ENCODE measurements around the gene KRTAP13-4. TPM values are rescaled to one million over a fixed set of nuclear protein-coding genes. Genes with fewer than 3 reads are reported as not detected.

KRTAP13-4 gene, protein sequence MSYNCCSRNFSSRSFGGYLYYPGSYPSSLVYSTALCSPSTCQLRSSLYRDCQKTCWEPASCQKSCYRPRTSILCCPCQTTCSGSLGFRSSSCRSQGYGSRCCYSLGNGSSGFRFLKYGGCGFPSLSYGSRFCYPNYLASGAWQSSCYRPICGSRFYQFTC
- polyA plus RNA-seq (ENCODE audit: insufficient read length in 3 of 3) = not detected

GRCh38 chr21:30430170-30430655 is at the start of gene KRTAP13-4:
Gene KRTAP13-4 (plus strand): TSS chr21:30430220. CDS start chr21:30430276, 56 bp downstream.
- no peak for DNase-seq (ENCODE audit: low read depth in 3 of 3, low spot score in 2 of 3)

GRCh38 chr21:30382201-30382600 is 47.8 kb upstream of the KRTAP13-4 start:
- no peak for DNase-seq (ENCODE audit: low read depth in 3 of 3, low spot score in 2 of 3)

- DNase-seq (ENCODE audit: low read depth in 3 of 3, low spot score in 2 of 3) = no peak
These were observed 38.5 kb upstream of the KRTAP13-4 start for GRCh38 chr21:30391492-30392025.

DNA sequence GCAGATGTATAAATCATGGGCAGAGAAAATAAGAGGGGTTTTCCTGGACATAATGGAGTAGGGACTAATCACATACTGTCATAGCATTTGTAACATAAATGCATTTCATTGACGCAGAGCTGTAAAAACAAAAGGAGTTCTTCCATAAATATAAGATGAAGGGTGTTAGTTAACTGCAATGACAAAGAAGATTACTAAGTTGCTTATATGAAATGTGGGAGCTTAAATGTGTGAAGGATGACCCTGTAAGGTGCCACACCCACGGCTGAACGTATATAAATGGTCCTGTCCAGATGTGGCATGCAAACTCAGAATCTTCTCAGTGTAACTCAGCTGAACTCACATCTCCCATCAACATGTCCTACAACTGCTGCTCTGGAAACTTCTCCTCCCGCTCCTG is 34.3 kb upstream of the KRTAP13-4 start, which contains the start of gene KRTAP13-1:
TSS of gene KRTAP13-1 (plus strand) at position 301 of the 400 bp plus-strand sequence. CDS start at position 357, 56 bp downstream.
- no peak for DNase-seq (ENCODE audit: low read depth in 3 of 3, low spot score in 2 of 3)

DNA sequence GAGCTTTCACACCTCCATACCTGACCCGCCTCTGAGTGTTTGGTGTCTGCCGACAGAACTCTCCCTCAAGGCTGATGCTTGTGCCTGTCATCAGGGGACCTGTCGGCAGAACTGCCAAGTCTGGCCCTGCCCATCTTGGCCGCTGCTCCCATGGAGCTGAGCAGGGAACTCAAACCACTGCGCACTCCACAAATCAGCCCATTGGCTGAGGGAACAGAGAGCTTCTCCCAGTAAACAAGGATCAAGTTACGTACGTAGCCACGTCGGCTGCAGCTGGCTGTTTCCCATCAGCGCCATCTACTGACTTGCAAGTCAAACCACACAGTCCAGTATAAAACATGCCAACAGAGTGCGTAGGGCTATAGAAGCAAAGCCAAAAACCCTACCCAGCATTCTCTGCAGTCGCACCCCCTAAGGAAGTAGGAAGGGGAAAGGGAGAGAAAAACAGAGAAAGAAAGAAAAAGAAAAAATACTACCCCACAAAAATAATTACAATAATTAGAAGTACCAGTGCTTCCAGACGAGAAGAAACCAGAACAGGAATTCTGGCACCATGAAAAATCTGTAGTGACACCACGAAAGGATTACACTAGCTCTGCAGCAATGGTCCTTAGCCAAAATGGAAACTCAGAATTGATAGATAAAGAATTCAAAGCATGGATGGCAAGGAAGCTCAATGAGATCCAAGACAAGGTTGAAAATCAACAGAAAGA is 21.1 kb upstream of the KRTAP13-4 start:
- DNase-seq (ENCODE audit: low read depth in 3 of 3, low spot score in 2 of 3) = peak in 1 of 3 donors; percentile 4

DNA sequence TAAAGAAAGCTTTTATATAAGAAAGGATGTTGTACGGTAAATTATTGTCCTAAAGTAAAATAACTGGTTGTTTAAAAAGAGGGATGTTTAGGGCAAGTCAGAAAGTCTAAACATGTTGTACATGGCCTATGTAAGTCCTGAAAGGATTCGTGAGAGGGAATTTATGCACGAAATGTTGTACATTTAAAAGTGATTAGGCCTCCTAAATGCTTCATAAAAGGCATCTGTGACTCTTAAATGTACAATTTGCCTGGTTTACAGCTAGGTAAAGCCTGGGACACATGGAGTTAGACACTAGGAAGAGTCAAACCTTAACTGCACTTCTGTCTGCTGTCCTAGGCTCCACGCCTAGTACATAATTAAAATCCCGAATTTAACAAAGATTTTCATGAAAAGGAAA is 14.0 kb upstream of the KRTAP13-4 start:
- DNase-seq (ENCODE audit: low read depth in 3 of 3, low spot score in 2 of 3) = no peak

GRCh38 chr21:30425826-30426225 is 4.2 kb upstream of the KRTAP13-4 start, which contains the start of gene KRTAP13-3:
Gene KRTAP13-3 (minus strand): TSS chr21:30425926. CDS start chr21:30425912, 14 bp downstream.
- DNase-seq (ENCODE audit: low read depth in 3 of 3, low spot score in 2 of 3) = no peak

DNA sequence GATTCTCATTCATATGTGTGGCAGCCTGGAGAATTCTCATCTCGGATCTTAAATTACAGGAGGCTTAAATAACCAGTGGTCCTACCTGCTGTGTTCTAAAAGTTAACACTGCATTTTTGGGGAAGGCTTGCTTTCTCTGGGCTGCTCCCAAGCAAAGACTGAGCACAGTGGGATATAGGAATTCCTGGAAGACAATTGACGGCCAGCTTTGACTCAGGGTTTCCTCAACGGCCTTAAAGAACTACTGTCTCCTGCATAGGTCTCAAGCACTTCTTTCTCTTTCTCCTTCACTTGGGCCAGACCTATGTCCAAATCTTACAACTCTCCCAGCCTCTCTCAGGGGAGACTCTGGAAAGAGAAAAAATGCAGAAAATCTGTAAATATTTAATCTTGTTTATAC is 3.3 kb upstream of the KRTAP13-4 start:
- no peak for DNase-seq (ENCODE audit: low read depth in 3 of 3, low spot score in 2 of 3)

DNA sequence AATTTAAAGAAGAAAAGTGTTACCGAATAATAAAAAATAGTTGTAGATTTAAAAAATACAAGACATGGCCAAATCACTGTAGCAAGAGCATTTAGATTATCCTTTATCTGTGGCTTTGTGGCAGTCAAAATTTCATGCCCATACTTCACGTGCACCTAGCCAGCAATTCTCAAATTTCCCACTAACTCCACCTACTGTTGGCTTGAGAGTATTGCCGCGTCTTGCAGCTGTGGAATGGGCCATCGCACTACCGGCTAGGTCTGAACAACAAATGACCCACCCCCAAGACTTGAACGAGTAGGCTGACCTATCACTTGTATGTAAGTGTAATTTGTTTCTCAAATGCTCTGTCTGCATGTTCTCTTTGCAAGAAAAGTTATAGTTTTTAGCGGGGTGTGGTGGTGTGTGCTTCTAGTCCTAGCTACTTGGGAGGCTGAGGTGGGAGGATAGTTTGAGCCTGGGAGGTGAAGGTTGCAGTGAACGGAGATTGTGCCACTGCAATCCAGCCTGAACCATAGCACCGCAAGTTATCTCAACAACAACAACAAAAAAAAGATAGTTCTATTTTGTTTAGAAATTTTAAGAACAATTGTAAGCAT is 4.1 kb downstream of the KRTAP13-4 start:
- no peak for DNase-seq (ENCODE audit: low read depth in 3 of 3, low spot score in 2 of 3)

GRCh38 chr21:30437010-30437565 is 7.1 kb downstream of the KRTAP13-4 start:
- no peak for DNase-seq (ENCODE audit: low read depth in 3 of 3, low spot score in 2 of 3)

DNA sequence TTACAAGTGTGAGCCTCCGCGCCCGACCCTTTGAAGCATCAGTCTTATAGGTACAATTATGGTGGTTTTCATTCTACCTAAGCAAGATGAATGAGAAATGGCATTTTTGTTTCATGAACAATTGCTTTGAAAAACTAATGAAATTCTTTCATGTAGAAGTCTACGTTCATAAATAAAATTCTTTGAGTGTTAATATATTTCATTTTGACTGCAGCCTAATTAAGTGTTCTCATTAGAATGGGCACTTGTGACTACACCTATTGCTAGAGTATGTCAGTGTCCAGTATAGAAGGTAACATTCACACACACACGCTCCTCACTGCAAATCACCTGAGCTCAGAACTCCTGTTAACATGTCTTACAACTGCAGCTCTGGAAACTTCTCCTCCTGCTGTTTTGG is 10.0 kb downstream of the KRTAP13-4 start, which contains the start of gene KRTAP15-1:
TSS of gene KRTAP15-1 (plus strand) at position 301 of the 400 bp plus-strand sequence. CDS start at position 354, 53 bp downstream.
- no peak for DNase-seq (ENCODE audit: low read depth in 3 of 3, low spot score in 2 of 3)

DNA sequence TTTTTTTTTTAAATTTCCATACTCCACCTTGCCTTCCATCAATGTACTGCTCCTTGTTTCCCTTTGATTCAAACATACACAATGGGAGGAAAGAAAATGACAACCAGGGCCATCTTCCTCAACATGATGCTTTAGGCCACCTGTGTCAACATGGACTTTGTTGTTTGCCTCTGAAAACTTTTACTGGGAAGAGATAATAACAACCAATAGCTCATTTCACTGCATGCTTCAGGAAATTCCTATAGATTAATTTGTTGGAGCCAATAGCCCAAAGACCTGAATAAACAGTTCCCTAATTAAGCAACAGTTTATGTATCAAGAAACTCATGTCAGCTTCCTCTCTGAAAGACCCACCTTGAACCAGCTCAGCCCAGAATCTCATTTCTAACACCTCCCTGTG is 13.2 kb downstream of the KRTAP13-4 start:
- DNase-seq (ENCODE audit: low read depth in 3 of 3, low spot score in 2 of 3) = no peak

- DNase-seq (ENCODE audit: low read depth in 3 of 3, low spot score in 2 of 3) = no peak
These were observed 14.2 kb downstream of the KRTAP13-4 start for GRCh38 chr21:30444204-30444603.

- DNase-seq (ENCODE audit: low read depth in 3 of 3, low spot score in 2 of 3) = no peak
These were observed 17.0 kb downstream of the KRTAP13-4 start for GRCh38 chr21:30447056-30447455.

DNA sequence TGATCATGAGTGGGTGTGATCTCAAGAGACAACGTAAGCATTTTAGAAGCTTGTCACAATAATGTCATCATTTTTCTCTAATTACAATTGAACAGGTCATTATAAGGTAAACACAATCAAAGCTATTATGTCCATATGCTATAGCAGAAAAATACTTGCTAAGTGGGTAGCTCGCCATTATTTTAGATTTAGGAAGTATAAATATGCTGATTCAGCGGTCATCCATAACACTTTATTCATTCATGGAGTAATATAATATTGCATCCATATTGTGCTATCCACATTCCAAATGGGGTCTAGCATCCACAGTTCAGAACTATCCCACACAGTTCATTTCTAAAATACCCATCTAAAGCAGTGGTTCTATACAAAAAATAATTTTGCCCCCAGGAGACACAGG is 18.5 kb downstream of the KRTAP13-4 start:
- no peak for DNase-seq (ENCODE audit: low read depth in 3 of 3, low spot score in 2 of 3)

DNA sequence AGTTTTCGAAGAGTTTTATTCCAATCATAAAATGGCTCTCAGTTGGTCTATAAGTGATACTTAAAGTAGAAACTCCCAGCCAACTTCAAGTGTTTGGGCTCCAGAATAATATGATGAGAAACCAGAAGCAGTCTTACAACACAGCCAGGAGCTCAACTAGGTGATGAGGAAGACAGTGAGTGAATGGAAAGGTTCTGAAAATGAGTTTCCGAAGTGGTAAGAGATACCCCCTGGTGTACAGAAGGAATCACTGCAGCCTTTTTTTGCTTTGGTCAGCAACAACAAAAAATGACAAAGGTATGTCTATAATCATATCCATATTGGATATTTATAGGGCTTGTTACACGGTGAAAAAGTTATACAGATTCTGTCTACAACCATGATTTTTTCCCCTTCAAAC is 33.7 kb downstream of the KRTAP13-4 start:
- no peak for DNase-seq (ENCODE audit: low read depth in 3 of 3, low spot score in 2 of 3)

DNA sequence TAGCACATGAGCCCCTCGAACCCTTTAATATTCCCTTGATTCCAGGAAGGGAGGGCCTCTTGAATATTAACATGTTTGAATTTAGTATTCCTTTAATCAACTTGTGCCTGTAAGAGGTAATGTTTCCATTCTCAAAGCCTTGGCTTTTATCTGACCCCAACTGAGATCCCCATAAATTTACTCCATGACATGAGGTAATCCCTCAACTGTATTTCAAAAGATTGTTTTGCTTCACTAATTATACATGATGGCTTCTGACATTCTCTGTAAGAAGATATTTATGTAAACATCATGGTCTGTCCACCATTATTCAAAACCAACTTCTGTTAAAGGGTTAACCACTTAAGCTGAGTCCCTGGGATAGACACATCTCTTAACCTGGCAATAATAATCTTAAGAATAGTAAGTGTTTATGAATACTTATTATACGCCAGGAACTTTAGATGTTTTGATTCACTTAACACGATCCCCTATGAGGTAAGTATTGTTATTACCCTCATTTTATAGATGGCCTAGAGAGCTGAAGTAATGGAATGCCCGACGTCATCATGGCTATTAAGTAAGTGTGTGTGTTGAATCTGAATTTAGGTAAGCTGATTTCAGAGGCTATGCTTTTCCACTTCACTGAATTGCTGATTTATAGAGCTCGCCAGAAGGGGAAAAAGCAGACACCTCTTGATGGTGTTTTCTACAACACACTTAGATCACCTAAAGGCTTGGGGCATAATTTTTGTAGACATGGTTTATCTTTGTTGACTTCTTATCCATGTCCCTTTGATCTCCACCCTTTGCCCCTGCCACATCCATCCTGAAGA is 39.1 kb downstream of the KRTAP13-4 start:
- no peak for DNase-seq (ENCODE audit: low read depth in 3 of 3, low spot score in 2 of 3)

GRCh38 chr21:30478004-30478403 is 48.0 kb downstream of the KRTAP13-4 start:
- no peak for DNase-seq (ENCODE audit: low read depth in 3 of 3, low spot score in 2 of 3)

DNA sequence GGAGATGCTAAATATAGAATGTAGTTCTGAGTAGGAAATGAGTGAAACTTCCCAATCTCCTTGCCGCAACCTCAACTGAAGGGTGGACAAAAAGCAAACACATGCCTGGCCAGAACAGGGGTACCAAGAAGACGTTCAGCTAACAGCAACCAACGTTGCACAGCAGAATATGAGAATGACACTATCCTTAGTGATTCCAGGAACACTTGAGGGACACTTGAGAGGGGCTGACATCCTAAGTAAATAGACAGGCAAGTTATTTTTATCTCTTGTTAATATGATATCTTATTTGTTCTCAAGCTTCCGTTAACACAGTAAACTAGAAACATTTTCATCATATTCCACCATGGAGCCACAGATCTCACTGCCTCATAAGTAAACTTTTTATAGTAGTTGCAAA is 49.2 kb downstream of the KRTAP13-4 start:
- DNase-seq (ENCODE audit: low read depth in 3 of 3, low spot score in 2 of 3) = no peak

GRCh38 chr21:30480145-30480544 is 50.1 kb downstream of the KRTAP13-4 start, which contains the start of gene KRTAP19-1:
Gene KRTAP19-1 (minus strand): TSS chr21:30480367. CDS start chr21:30480317, 50 bp downstream.
- no peak for DNase-seq (ENCODE audit: low read depth in 3 of 3, low spot score in 2 of 3)

Data from right renal cortex interstitium (tissue), 3 donors.